B cell (primary cell): ENCODE data around the gene LRPPRC. TPM values are rescaled to one million over a fixed set of nuclear protein-coding genes. Genes with fewer than 3 reads are reported as not detected.

Experiments used
- ATAC-seq: fragments of 200-7000 bp; cut with Tn5 transposase; one replicate; pipeline ENCODE4 v1.10.0; 2021; ENCODE audit warnings: low read depth, mild to moderate bottlenecking, moderate number of reproducible peaks, moderate library complexity
- CTCF ChIA-PET: fragments of 350-600 bp; sonication (Branson Sonifier 250); formaldehyde crosslinking; loops from one replicate; lab custom pipeline; 2021; ENCODE audit warnings: antibody characterized with exemption, inconsistent platforms; lab: Charles Lee
- POLR2A ChIA-PET: fragments of 350-600 bp; sonication (Branson Sonifier 250); formaldehyde crosslinking; loops from one replicate; lab custom pipeline; 2021; ENCODE audit warnings: antibody characterized with exemption; lab: Charles Lee
- DNase-seq: peaks from one replicate; pipeline ENCODE4 v3.0.0; 2013
- H2AFZ ChIP-seq: 2 replicates; pipeline ENCODE4 v1.6.1; 2012; ENCODE audit warnings: mild to moderate bottlenecking, low read depth, low read length; ENCODE audit not compliant: insufficient read depth, poor library complexity, severe bottlenecking
- H3K27ac ChIP-seq, 2 donors: 1 replicate in 1 of 2; 2 replicates in 1 of 2; pipeline ENCODE4 v1.5.1; 2012 to 2013; ENCODE audit warnings: low read length in 2 of 2, mild to moderate bottlenecking in 2 of 2, moderate library complexity in 1 of 2
- H3K27me3 ChIP-seq, 4 experiments: fragments of 200-600 bp in 1 of 4; sonication (generic) in 1 of 4; replicated peaks in 1 of 4; 1 replicate in 2 of 4; 2 replicates in 2 of 4; pipeline versions ENCODE4 v1.6.1 to v1.7.0; 2013 to 2016; ENCODE audit warnings: low read length in 3 of 4, mild to moderate bottlenecking in 2 of 4, mixed read lengths in 1 of 4, moderate library complexity in 1 of 4; ENCODE audit not compliant: insufficient read depth in 4 of 4, control insufficient read depth in 3 of 4; ENCODE audit errors: control extremely low read depth in 1 of 4
- H3K36me3 ChIP-seq, 2 experiments: replicated peaks in 1 of 2; 1 replicate in 1 of 2; 2 replicates in 1 of 2; pipeline versions ENCODE4 v1.6.1 to v1.7.1; 2013; ENCODE audit warnings: low read length in 1 of 2; ENCODE audit not compliant: insufficient read depth in 2 of 2, control insufficient read depth in 1 of 2; ENCODE audit errors: control extremely low read depth in 1 of 2, extremely low read depth in 1 of 2
- H3K4me1 ChIP-seq, 2 donors: fragments of 200-600 bp in 1 of 2; sonication (generic) in 1 of 2; 1 replicate in 1 of 2; 2 replicates in 1 of 2; pipeline versions ENCODE4 v1.5.1 to v1.6.1; 2013 to 2017; ENCODE audit warnings: low read length in 2 of 2; ENCODE audit not compliant: control insufficient read depth in 2 of 2, insufficient read depth in 2 of 2
- H3K4me2 ChIP-seq: replicated peaks from 2 replicates; pipeline ENCODE3; 2012; ENCODE audit warnings: mild to moderate bottlenecking, low read depth, low read length; ENCODE audit not compliant: poor library complexity, severe bottlenecking
- H3K4me3 ChIP-seq, 5 experiments: fragments of 200-600 bp in 1 of 5; sonication (generic) in 1 of 5; 1 replicate in 3 of 5; 2 replicates in 2 of 5; pipeline versions ENCODE4 v1.5.1 to v1.7.0; 2011 to 2016; ENCODE audit warnings: low read length in 4 of 5, mild to moderate bottlenecking in 4 of 5, low read depth in 2 of 5, control low read depth in 1 of 5, moderate library complexity in 1 of 5; ENCODE audit not compliant: insufficient read depth in 1 of 5; ENCODE audit errors: control extremely low read depth in 1 of 5, extremely low read depth in 1 of 5
- H3K79me2 ChIP-seq: fragments of 200-600 bp; sonication (generic); one replicate; pipeline ENCODE4 v1.6.0; 2016; ENCODE audit warnings: low read length; ENCODE audit not compliant: control insufficient read depth, insufficient read depth
- H3K9ac ChIP-seq: fragments of 200-600 bp; sonication (generic); 2 replicates; pipeline ENCODE4 v1.6.1; 2017; ENCODE audit warnings: mild to moderate bottlenecking, low read length, moderate library complexity
- H3K9me3 ChIP-seq, 3 donors: one replicate each; pipeline versions ENCODE4 v1.6.1 to v1.7.1; 2013; ENCODE audit warnings: low read length in 2 of 3; ENCODE audit not compliant: control insufficient read depth in 2 of 3, insufficient read depth in 1 of 3; ENCODE audit errors: control extremely low read depth in 1 of 3
- H4K20me1 ChIP-seq: 2 replicates; pipeline ENCODE4 v1.6.0; 2012; ENCODE audit warnings: mild to moderate bottlenecking, low read length; ENCODE audit not compliant: insufficient read depth, control insufficient read depth, poor library complexity, severe bottlenecking
- H3K27ac Mint-ChIP-seq: one replicate; pipeline ENCODE4 v1.8.0; 2021; ENCODE audit warnings: mixed read lengths
- H3K27me3 Mint-ChIP-seq: one replicate; pipeline ENCODE4 v1.8.0; 2021; ENCODE audit warnings: mixed read lengths
- H3K4me1 Mint-ChIP-seq: one replicate; pipeline ENCODE4 v1.8.0; 2021; ENCODE audit warnings: mixed read lengths
- H3K4me3 Mint-ChIP-seq: one replicate; pipeline ENCODE4 v1.8.0; 2021; ENCODE audit warnings: mixed read lengths
- H3K9me3 Mint-ChIP-seq: one replicate; pipeline ENCODE4 v1.8.0; 2022; ENCODE audit warnings: mixed read lengths; ENCODE audit not compliant: insufficient read depth
- CTCF ChIP-seq: fragments of 200-600 bp; IDR thresholded peaks from one replicate; pipeline ENCODE4 v1.8.0; 2022; ENCODE audit warnings: antibody characterized with exemption, mild to moderate bottlenecking
- EZH2 ChIP-seq: IDR thresholded peaks from 2 replicates; pipeline ENCODE4 v1.6.1; 2012; ENCODE audit warnings: borderline replicate concordance, low read depth, mild to moderate bottlenecking, moderate library complexity, low read length; ENCODE audit not compliant: insufficient read depth, poor library complexity, severe bottlenecking
- WGBS: methylation state at CpG from one replicate; pipeline ENCODE4 v1.1.5; 2013; ENCODE audit warnings: missing lambda C conversion rate; ENCODE audit not compliant: insufficient coverage; 5-methylcytosine and 5-hydroxymethylcytosine counted together
- intact Hi-C: fragments of 100-400 bp; cut with micrococcal nuclease; formaldehyde crosslinking; loops from one replicate; pipeline ENCODE4 v1.10.0; 2022
- polyA plus RNA-seq: library from polyadenylated mRNA; depleted of rRNA; stranded (reverse); fragments of >200 nt; gene quantifications from 2 replicates; pipeline ENCODE4 v1.2.3, GENCODE V29; 2012
- total RNA-seq, 2 donors: library from RNA; stranded (reverse); fragments of 120-200 nt in 1 of 2; gene quantifications; 1 replicate in 1 of 2; 2 replicates in 1 of 2; pipeline versions ENCODE4 v1.2.3 to v1.2.4, GENCODE V29; 2013 to 2022

Gene LRPPRC
- total and polyA plus RNA-seq, 2 donors (not counting 1 experiment from before 2014, with no cell fraction given), result 17.6 to 75.6 TPM

DNA sequence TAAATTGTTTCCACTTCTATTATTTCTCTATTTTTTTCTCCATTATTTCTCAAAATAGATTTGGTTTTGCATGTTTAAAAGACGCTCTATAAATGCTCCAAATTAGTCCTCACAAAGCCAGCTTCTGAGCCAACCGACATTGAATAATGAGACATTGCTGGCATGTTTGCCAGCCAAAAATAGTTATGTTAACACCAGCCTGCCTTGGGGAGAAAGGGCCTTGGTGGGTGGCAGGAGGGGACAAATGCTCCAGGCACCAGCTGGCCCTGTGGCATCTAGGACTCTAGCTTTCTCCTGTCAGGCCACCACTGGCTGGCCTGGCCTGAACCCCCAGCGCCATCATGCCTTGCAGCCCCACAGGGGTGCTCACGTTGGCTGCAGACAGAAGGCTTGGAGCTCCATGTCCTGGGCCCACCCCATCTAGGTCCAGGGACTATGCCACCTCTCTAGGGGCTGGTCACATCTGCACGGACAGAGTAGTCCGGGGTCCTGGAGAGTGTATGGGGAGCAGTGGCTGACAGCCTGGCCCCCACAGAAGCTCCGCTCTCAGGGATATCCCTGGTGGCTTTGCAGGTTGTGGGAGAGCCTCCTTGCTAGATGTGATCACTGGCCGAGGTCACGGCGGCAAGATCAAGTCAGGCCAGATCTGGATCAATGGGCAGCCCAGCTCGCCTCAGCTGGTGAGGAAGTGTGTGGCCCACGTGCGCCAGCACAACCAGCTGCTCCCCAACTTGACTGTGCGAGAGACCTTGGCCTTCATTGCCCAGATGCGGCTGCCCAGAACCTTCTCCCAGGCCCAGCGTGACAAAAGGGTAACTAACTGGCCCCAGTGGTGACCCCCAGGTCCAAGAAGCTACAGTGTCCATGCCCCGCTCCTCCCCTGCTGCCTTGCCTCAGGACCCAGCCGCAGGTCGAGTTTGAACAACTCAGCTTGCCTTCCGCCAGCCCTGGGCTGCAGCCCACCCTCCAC, 144.5 kb downstream of the LRPPRC start:
- H2AFZ ChIP-seq, result no peak overlapping the region
- 93% methylated on average over 19 of the region's 20 CpGs for WGBS
- POLR2A ChIA-PET, result no interaction called here
- no peak overlapping the region for H3K27ac ChIP-seq
- Mint-ChIP-seq H3K4me1 (peaks cover 5% of the 10 kb centered on the region), H3K9me3 (no peaks in the 10 kb centered on the region), H3K4me3 (no peak overlapping the region), H3K27me3 (peaks cover 18% of the 10 kb centered on the region), H3K27ac (no peak overlapping the region)
- H3K27me3 ChIP-seq, result peaks cover 0 to 7% (median 3%) of the 10 kb centered on the region in 4 experiments
- H3K36me3 ChIP-seq, result no peaks in the 10 kb centered on the region
- no peak for DNase-seq
- H3K4me2 ChIP-seq, result no peak overlapping the region
- H3K79me2 ChIP-seq, result no peaks in the 10 kb centered on the region
- no peak overlapping the region for H3K4me3 ChIP-seq
- no peaks in the 10 kb centered on the region for H4K20me1 ChIP-seq
- intact Hi-C loops, result no loop called here
- no peak for TF ChIP-seq CTCF
- TF ChIP-seq EZH2, result no peak
- CTCF ChIA-PET, result no interaction called here
- H3K9me3 ChIP-seq, result peaks cover 0 to 2% (median 0%) of the 10 kb centered on the region in 3 donors
- H3K4me1 ChIP-seq, result peaks cover 0 to 6% of the 10 kb centered on the region in 2 donors
- no peak for ATAC-seq
- H3K9ac ChIP-seq, result no peak overlapping the region

DNA sequence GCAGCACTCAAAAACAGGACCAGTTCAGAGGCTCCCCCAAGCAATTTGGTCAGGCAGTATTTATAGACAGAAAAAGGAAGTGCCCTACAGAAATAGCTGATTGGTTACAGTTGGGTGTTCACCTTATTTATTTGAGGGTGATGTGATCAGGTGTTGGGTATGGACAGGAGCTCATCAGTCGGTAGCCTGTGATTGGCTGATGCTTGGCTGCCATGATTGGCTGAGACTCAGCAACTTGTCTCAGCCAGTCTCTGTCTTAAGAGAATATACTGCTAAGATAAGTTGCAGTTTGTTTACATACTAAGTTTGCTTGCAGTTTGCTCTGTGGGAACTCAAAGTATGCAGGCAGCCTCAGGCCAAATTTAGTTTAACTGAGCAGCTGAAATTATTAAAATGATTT, 147.6 kb downstream of the LRPPRC start:
- Histone ChIP-seq H3K27ac (no peak overlapping the region), H4K20me1 (no peaks in the 10 kb centered on the region), H2AFZ (no peak overlapping the region), H3K9ac (no peak overlapping the region), H3K4me2 (no peak overlapping the region), H3K27me3 (peaks cover 0 to 3% (median 0%) of the 10 kb centered on the region in 4 experiments), H3K36me3 (no peaks in the 10 kb centered on the region), H3K9me3 (peaks cover 0 to 2% (median 0%) of the 10 kb centered on the region in 3 donors), H3K4me3 (no peak overlapping the region), H3K4me1 (peaks cover 0 to 6% of the 10 kb centered on the region in 2 donors), H3K79me2 (no peaks in the 10 kb centered on the region)
- Mint-ChIP-seq H3K27me3 (peaks cover 8% of the 10 kb centered on the region), H3K27ac (no peak overlapping the region), H3K9me3 (no peaks in the 10 kb centered on the region), H3K4me3 (no peak overlapping the region), H3K4me1 (peaks cover 5% of the 10 kb centered on the region)
- DNase-seq (no peak), ATAC-seq (no peak)
- TF ChIP-seq EZH2 (no peak), CTCF (no peak)
- POLR2A ChIA-PET, result no interaction called here
- intact Hi-C loops, result no loop called here
- no CpG with 5 or more reads among the region's 1 CpG for WGBS
- CTCF ChIA-PET, result no interaction called here
